Measurements from ENCODE around the gene MYEOV.
A peak's percentile ranks its signal among the peaks of the same experiment; 100 is the strongest.

Gene MYEOV

GRCh38 chr11:69300120-69301060 lies 6.4 kb downstream of the MYEOV start:
- H3K4me3 ChIP-seq = no peak overlapping the region
- no peaks in the 10 kb centered on the region for H3K36me3 ChIP-seq
- no peaks in the 10 kb centered on the region for H3K27me3 ChIP-seq
- peaks cover 10 to 60% (median 49%) of the 10 kb centered on the region in 4 donors for H3K4me1 ChIP-seq
- no peak for DNase-seq
- no peak for TF ChIP-seq CTCF (IDR thresholded peaks at IDR 0.05)
- no peak overlapping the region for H3K27ac ChIP-seq
- H3K9me3 ChIP-seq = no peaks in the 10 kb centered on the region
- intact Hi-C loops (cut with DNase I; ENCODE audit: low total_unique reads) = no loop called here

- H3K27me3 ChIP-seq = no peaks in the 10 kb centered on the region
- no peaks in the 10 kb centered on the region for H3K36me3 ChIP-seq
- no peak for DNase-seq
- H3K27ac ChIP-seq = no peak overlapping the region
- intact Hi-C loops (cut with DNase I; ENCODE audit: low total_unique reads) = no loop called here
- no peak for TF ChIP-seq CTCF (IDR thresholded peaks at IDR 0.05)
- no peaks in the 10 kb centered on the region for H3K9me3 ChIP-seq
- H3K4me1 ChIP-seq = peaks cover 10 to 56% (median 47%) of the 10 kb centered on the region in 4 donors
- H3K4me3 ChIP-seq = no peak overlapping the region
Observed at GRCh38 chr11:69301081-69301454, 7.1 kb downstream of the MYEOV start.

- no peaks in the 10 kb centered on the region for H3K36me3 ChIP-seq
- H3K4me3 ChIP-seq = no peak overlapping the region
- no peak for DNase-seq
- no peaks in the 10 kb centered on the region for H3K9me3 ChIP-seq
- peak overlapping the region in 1 of 2 donors; percentile 40 for H3K27ac ChIP-seq
- no peak for TF ChIP-seq CTCF (IDR thresholded peaks at IDR 0.05)
- intact Hi-C loops (cut with DNase I; ENCODE audit: low total_unique reads) = no loop called here
- H3K27me3 ChIP-seq = no peaks in the 10 kb centered on the region
- H3K4me1 ChIP-seq = peaks cover 10 to 50% (median 42%) of the 10 kb centered on the region in 4 donors
Observed at GRCh38 chr11:69301455-69302401, 7.8 kb downstream of the MYEOV start.

GRCh38 chr11:69302447-69303020 lies 8.6 kb downstream of the MYEOV start:
- Histone ChIP-seq H3K9me3 (no peaks in the 10 kb centered on the region), H3K4me1 (peaks cover 10 to 42% (median 36%) of the 10 kb centered on the region in 4 donors), H3K27me3 (no peaks in the 10 kb centered on the region), H3K27ac (peak overlapping the region in 1 of 2 donors; percentile 40), H3K36me3 (no peaks in the 10 kb centered on the region), H3K4me3 (no peak overlapping the region)
- intact Hi-C loops (cut with DNase I; ENCODE audit: low total_unique reads) = no loop called here
- no peak for DNase-seq
- no peak for TF ChIP-seq CTCF (IDR thresholded peaks at IDR 0.05)

- Histone ChIP-seq H3K9me3 (no peaks in the 10 kb centered on the region), H3K27me3 (no peaks in the 10 kb centered on the region), H3K4me1 (peaks cover 2 to 33% (median 27%) of the 10 kb centered on the region in 4 donors), H3K4me3 (no peak overlapping the region), H3K27ac (no peak overlapping the region), H3K36me3 (no peaks in the 10 kb centered on the region)
- DNase-seq = no peak
- intact Hi-C loops (cut with DNase I; ENCODE audit: low total_unique reads) = no loop called here
- no peak for TF ChIP-seq CTCF (IDR thresholded peaks at IDR 0.05)
Observed at GRCh38 chr11:69303427-69303826, 9.5 kb downstream of the MYEOV start.
